Bronchial epithelial cell (primary cell): Measurements from ENCODE around the gene TAF4. TPM values are rescaled to one million over a fixed set of nuclear protein-coding genes. Genes with fewer than 3 reads are reported as not detected.
"Not testable (repeated sequence)": the region's sequence is repeated elsewhere in the genome, so short reads cannot be mapped to it uniquely, and the experiment has no call there.

Experiments
- DNase-seq: peaks from one replicate; pipeline ENCODE4 v3.0.0-alpha.2; 2010; ENCODE audit warnings: low read depth
- FAIRE-seq: peaks from 2 replicates; lab custom pipeline; 2011; peaks lifted over from hg19 to GRCh38; lab: Jason Lieb, UNC
- H3K27me3 ChIP-seq: 2 replicates; pipeline ENCODE4 v1.5.1; 2011; ENCODE audit warnings: low read length; ENCODE audit not compliant: control insufficient read depth, insufficient read depth
- H3K36me3 ChIP-seq: 2 replicates; pipeline ENCODE4 v1.5.1; 2011; ENCODE audit warnings: low read length; ENCODE audit not compliant: control insufficient read depth, insufficient read depth
- H3K4me3 ChIP-seq: 2 replicates; pipeline ENCODE4 v1.5.1; 2011; ENCODE audit warnings: mild to moderate bottlenecking, low read depth, low read length, control low read depth
- CTCF ChIP-seq: IDR thresholded peaks from 2 replicates; pipeline ENCODE4 v1.5.1; 2011; ENCODE audit warnings: mild to moderate bottlenecking, moderate library complexity, low read length, control low read depth, inconsistent platforms; ENCODE audit not compliant: insufficient read depth, severe bottlenecking
- total RNA-seq: library from RNA; depleted of rRNA; stranded (reverse); fragments of >200 nt; gene quantifications from 2 replicates; pipeline ENCODE4 v1.2.1, GENCODE V29; 2014

TAF4 gene
- total RNA-seq, 1 donor from 2014 or later: 3.2 TPM

- FAIRE-seq: no peak
- H3K4me3 ChIP-seq: no peak overlapping the region
- no peak for DNase-seq
- peaks cover 16% of the 10 kb centered on the region for H3K36me3 ChIP-seq
- H3K27me3 ChIP-seq: no peaks in the 10 kb centered on the region
- no peak for TF ChIP-seq CTCF
These were observed 75.2 kb downstream of the TAF4 start for GRCh38 chr20:61990484-61990883.

- no peak for FAIRE-seq
- no peak for DNase-seq
- TF ChIP-seq CTCF: no peak
- H3K36me3 ChIP-seq: peaks cover 18% of the 10 kb centered on the region
- no peaks in the 10 kb centered on the region for H3K27me3 ChIP-seq
- no peak overlapping the region for H3K4me3 ChIP-seq
These were observed 75.9 kb downstream of the TAF4 start for GRCh38 chr20:61989741-61990140.

GRCh38 chr20:61988665-61989064, 77.0 kb downstream of the TAF4 start:
- H3K4me3 ChIP-seq: no peak overlapping the region
- H3K27me3 ChIP-seq: no peaks in the 10 kb centered on the region
- peaks cover 19% of the 10 kb centered on the region for H3K36me3 ChIP-seq
- no peak for FAIRE-seq
- no peak for DNase-seq
- no peak for TF ChIP-seq CTCF

- Histone ChIP-seq H3K4me3 (no peak overlapping the region), H3K36me3 (peaks cover 10% of the 10 kb centered on the region), H3K27me3 (no peaks in the 10 kb centered on the region)
- TF ChIP-seq CTCF: no peak
- DNase-seq (no peak), FAIRE-seq (no peak)
These were observed 78.8 kb downstream of the TAF4 start for GRCh38 chr20:61986762-61987321.

GRCh38 chr20:61985096-61985495, 80.6 kb downstream of the TAF4 start:
- TF ChIP-seq CTCF: no peak
- DNase-seq (no peak), FAIRE-seq (no peak)
- Histone ChIP-seq H3K4me3 (no peak overlapping the region), H3K36me3 (peaks cover 9% of the 10 kb centered on the region), H3K27me3 (no peaks in the 10 kb centered on the region)

- H3K4me3 ChIP-seq, FAIRE-seq, H3K27me3 ChIP-seq, DNase-seq, H3K36me3 ChIP-seq: not testable (repeated sequence)
These were observed 81.2 kb downstream of the TAF4 start for GRCh38 chr20:61984431-61984830.
